ENCODE measurements around the gene CYCS. TPM values are rescaled to one million over a fixed set of nuclear protein-coding genes. Genes with fewer than 3 reads are reported as not detected.
"Not testable (repeated sequence)": the region's sequence is repeated elsewhere in the genome, so short reads cannot be mapped to it uniquely, and the experiment has no call there.

Gene CYCS
- polyA plus RNA-seq, 2 of the 4 experiments (the other 2 are of a cell fraction), result 235 to 304 TPM

DNA sequence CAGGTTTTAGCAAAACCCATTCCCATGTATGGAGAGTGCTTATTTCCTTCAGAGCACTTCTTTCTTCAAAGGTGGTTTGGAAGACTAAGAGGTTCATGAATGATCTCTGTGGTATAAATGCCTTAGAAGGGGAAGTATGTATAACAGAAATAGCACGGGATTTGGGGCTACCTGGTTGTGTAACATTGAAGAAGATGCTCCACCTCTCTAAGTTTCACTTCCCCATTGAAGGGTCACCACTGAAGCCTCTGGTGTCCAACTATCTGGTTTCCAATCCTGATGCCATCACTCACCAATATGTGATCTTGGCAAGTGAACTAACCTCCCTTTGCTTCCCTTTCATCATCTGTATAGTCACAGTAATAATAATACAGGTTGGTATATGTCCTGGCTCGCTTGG lies 37.2 kb downstream of the CYCS start:
- CTCF ChIA-PET, result interaction anchor here (12.6 kb wide), 1 partner anchor 277 kb away, joined by 280 read pairs; no protein-coding TSS in a partner anchor
- Histone ChIP-seq H3K4me3 (no peak overlapping the region), H3K4me1 (0 out of 3 replicates have a peak, but pooled peaks cover 4% of the 10 kb centered on the region), H3K9me3 (no peaks in the 10 kb centered on the region), H3K27ac (no peak overlapping the region), H3K4me2 (no peak overlapping the region)
- ATAC-seq (no peak), DNase-seq (ENCODE audit: low read depth in 1 of 2, low spot score in 1 of 2) (no peak), FAIRE-seq (no peak)
- POLR2A ChIA-PET, result no interaction called here
- 45% methylated on average over 2 of the region's 2 CpGs for WGBS (ENCODE audit: missing lambda C conversion rate)
- no peak for TF ChIP-seq ELK1 (IDR thresholded peaks at IDR 0.05; ENCODE audit: low read depth, low read length)
- no peak for TF ChIP-seq ZNF302 (CRISPR knock-in tag; IDR thresholded peaks at IDR 0.05)
- no peak for TF ChIP-seq ZC3H11A (IDR thresholded peaks at IDR 0.05)
- TF ChIP-seq ATOH8 (CRISPR knock-in tag; IDR thresholded peaks at IDR 0.05; ENCODE audit: low read depth), result no peak
- TF ChIP-seq KDM1A (IDR thresholded peaks at IDR 0.05; ENCODE audit: low read depth), result no peak

DNA sequence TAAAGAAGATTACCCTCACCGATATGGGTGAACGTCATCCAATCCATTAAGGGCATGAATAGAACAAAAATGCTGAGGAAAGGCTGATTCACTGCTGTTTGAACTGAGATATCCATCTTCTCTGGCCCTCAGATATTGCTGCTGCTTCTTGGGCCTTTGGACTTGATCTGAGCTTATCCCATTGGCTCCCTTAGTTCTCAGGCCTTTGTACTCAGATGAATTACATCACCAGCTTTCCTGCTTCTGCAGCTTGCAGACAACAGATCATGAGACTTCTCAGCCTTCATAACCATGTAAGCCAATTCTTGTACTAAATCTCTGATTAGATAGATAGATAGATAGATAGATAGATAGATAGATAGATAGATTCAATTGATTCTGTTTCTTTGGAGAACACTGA lies 40.2 kb downstream of the CYCS start:
- FAIRE-seq, result no peak
- no peak overlapping the region for H3K4me3 ChIP-seq
- ChIA-PET POLR2A (interaction anchor here (0.9 kb wide), 1 partner anchor 15 kb away, joined by 3 read pairs; no protein-coding TSS in a partner anchor), CTCF (interaction anchor here (0.6 to 2.7 kb wide), 6 partner anchors 9 to 1580 kb away, joined by 3 to 12 read pairs (median 6); no protein-coding TSS in a partner anchor)
- WGBS (ENCODE audit: missing lambda C conversion rate), result 92% methylated on average over 2 of the region's 2 CpGs
- no peak overlapping the region for H3K27ac ChIP-seq
- no peaks in the 10 kb centered on the region for H3K4me1 ChIP-seq
- no peak for ATAC-seq
- DNase-seq (ENCODE audit: low read depth in 1 of 2, low spot score in 1 of 2), result no peak
- H3K9me3 ChIP-seq, result no peaks in the 10 kb centered on the region
- H3K4me2 ChIP-seq, result no peak overlapping the region
- no peak for TF ChIP-seq CHD2 (IDR thresholded peaks at IDR 0.05; ENCODE audit: low read length, partially characterized antibody)
- no peak for TF ChIP-seq ZFP36 (IDR thresholded peaks at IDR 0.05; ENCODE audit: borderline replicate concordance, partially characterized antibody)
- no peak for TF ChIP-seq MAX (IDR thresholded peaks at IDR 0.05)
- no peak for TF ChIP-seq MAZ (IDR thresholded peaks at IDR 0.05; ENCODE audit: borderline replicate concordance, low read depth, low read length)
- TF ChIP-seq USF2 (IDR thresholded peaks at IDR 0.05), result no peak
- TF ChIP-seq ZC3H11A (IDR thresholded peaks at IDR 0.05), result no peak

- CTCF ChIA-PET, result interaction anchor here (1.6 to 2.7 kb wide), 5 partner anchors 11 to 271 kb away, joined by 6 to 12 read pairs (median 8); no protein-coding TSS in a partner anchor
- Histone ChIP-seq H3K4me3 (no peak overlapping the region), H3K4me1 (no peaks in the 10 kb centered on the region), H3K9me3 (no peaks in the 10 kb centered on the region), H3K4me2 (no peak overlapping the region), H3K27ac (no peak overlapping the region)
- WGBS (ENCODE audit: missing lambda C conversion rate), result 48% methylated on average over 4 of the region's 4 CpGs
- no peak for FAIRE-seq
- TF ChIP-seq MAZ (IDR thresholded peaks at IDR 0.05; ENCODE audit: borderline replicate concordance, low read depth, low read length) (no peak), MAX (IDR thresholded peaks at IDR 0.05) (no peak), ESRRA (IDR thresholded peaks at IDR 0.05; ENCODE audit: borderline replicate concordance, low read length) (no peak), HEYL (CRISPR knock-in tag; IDR thresholded peaks at IDR 0.05) (no peak), HOXB5 (CRISPR knock-in tag; IDR thresholded peaks at IDR 0.05) (no peak), ZNF302 (CRISPR knock-in tag; IDR thresholded peaks at IDR 0.05) (no peak), USF2 (IDR thresholded peaks at IDR 0.05) (no peak), SMC3 (IDR thresholded peaks at IDR 0.05) (no peak), JUNB (IDR thresholded peaks at IDR 0.05) (no peak), MYC (IDR thresholded peaks at IDR 0.05; ENCODE audit: borderline replicate concordance, low read length) (no peak), CEBPB (IDR thresholded peaks at IDR 0.05) (no peak), CBX2 (IDR thresholded peaks at IDR 0.05; ENCODE audit: borderline replicate concordance, low read depth) (no peak), RAD21 (conservative IDR thresholded peaks at IDR 0.05 in 1 of 2, IDR thresholded peaks at IDR 0.05 in 1 of 2) (no peak), EHF (CRISPR knock-in tag; IDR thresholded peaks at IDR 0.05) (no peak)
- POLR2A ChIA-PET, result no interaction called here
- no peak for ATAC-seq
- no peak for DNase-seq (ENCODE audit: low read depth in 1 of 2, low spot score in 1 of 2)
Observed at GRCh38 chr7:25083201-25083600, 41.9 kb downstream of the CYCS start.

DNA sequence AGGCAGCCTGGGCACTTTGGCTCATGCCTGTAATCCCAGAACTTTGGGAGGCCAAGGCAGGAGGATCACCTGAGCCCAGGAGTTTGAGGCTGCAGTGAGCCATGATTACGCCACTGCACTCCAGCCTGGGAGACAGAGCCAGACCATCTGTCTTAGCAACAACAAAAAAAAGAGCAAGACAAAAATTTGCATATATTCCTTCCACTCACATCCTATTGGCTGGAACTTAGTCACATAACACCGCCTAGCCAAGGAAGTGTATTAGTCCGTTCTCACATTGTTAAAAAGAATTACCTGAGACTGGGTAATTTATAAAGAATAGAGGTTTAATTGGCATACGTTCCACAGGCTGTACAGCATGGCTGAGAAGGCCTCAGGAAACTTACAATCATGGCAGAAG lies 43.0 kb downstream of the CYCS start:
- CTCF ChIA-PET, result interaction anchor here (0.7 to 1.7 kb wide), 6 partner anchors 10 to 261 kb away, joined by 3 to 6 read pairs (median 4); no protein-coding TSS in a partner anchor
- WGBS (ENCODE audit: missing lambda C conversion rate), result 82% methylated on average over 4 of the region's 4 CpGs
- FAIRE-seq; ATAC-seq; H3K4me3 ChIP-seq; H3K27ac ChIP-seq; H3K4me2 ChIP-seq; H3K4me1 ChIP-seq; H3K9me3 ChIP-seq; POLR2A ChIA-PET; DNase-seq (ENCODE audit: low read depth in 1 of 2, low spot score in 1 of 2): not testable (repeated sequence)

Data from A549 (cell line).